RCC 7860 (cell line): ENCODE results near the gene SASH3.
"Not testable (repeated sequence)": the region's sequence is repeated elsewhere in the genome, so short reads cannot be mapped to it uniquely, and the experiment has no call there.

Experiments
- DNase-seq: peaks from one replicate; pipeline ENCODE4 v3.0.0-alpha.2; 2015; ENCODE audit warnings: low spot score
- FAIRE-seq: peaks from 2 replicates; lab custom pipeline; 2012; peaks lifted over from hg19 to GRCh38; lab: Jason Lieb, UNC

The SASH3 gene

DNA sequence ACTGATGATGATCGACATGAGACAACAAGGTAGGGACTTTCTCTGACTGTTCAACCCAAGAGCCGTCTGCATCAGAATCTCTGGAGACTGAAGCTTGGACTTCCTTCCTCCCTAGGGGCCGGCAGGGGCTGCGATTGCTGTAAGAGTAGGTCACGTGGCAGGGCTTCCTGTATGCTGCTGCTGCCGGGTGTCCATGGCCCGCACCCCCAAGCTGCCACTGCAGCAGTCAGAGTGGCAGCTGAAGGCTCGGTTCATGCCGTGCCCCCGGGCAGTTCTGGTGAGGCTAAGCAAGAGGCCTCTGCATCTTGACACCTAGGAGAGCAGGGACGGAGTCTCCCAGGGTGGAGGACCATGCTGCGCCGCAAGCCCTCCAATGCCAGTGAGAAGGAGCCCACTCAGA lies at the start of gene SASH3:
Gene SASH3 (plus strand): TSS at position 203 of the 400 bp plus-strand sequence. CDS start 149 bp downstream, at position 352.
- FAIRE-seq (no peak), DNase-seq (no peak)

DNA sequence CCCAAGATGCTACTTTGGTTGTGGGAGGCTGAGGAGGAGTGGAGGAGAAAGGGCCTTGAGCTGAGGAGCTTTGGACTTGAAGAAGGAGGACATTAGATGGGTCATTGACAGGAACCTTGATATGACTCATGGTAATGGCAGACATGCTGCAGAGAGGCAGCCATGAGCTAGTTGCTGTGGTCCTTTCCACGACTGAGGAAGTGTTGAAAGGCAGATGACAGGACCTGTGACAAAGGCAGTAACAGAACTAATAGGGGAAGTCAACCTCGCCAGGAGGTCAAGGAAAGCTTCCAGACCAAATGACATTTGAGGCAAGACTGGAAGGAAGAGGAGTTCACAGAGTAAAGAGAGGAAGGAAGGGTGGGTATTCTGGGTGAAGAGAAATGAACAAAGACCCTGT lies 48.5 kb upstream of the SASH3 start:
- FAIRE-seq (no peak), DNase-seq (no peak)

GRCh38 chrX:129732857-129733256 lies 46.9 kb upstream of the SASH3 start:
- FAIRE-seq (no peak), DNase-seq (no peak)

- FAIRE-seq, result no peak
These were observed 46.4 kb upstream of the SASH3 start for GRCh38 chrX:129733335-129733734.

DNA sequence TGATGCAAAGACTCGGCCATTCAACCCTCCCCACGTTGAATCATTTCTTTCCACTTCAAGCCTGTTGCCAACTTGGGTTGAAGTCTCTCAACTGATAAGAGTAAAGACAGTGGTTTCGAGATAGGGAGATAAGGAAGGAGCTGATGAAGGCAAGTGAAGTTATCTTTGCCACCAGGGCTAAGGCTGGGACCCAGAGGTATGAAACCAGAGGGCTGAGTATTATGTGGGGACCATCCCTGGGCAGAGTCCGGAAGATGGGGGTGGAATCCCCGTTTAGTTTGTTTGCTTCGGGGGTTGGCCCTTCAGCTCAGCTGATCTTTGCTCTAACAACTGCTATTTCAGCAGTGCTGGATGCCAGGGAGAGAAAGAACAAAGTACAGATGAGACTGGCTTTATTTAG lies 43.3 kb upstream of the SASH3 start:
- no peak for DNase-seq
- FAIRE-seq, result no peak

More at GRCh38 chrX:129733335-129733734, 46.4 kb upstream of the SASH3 start:
- no peak for DNase-seq

DNA sequence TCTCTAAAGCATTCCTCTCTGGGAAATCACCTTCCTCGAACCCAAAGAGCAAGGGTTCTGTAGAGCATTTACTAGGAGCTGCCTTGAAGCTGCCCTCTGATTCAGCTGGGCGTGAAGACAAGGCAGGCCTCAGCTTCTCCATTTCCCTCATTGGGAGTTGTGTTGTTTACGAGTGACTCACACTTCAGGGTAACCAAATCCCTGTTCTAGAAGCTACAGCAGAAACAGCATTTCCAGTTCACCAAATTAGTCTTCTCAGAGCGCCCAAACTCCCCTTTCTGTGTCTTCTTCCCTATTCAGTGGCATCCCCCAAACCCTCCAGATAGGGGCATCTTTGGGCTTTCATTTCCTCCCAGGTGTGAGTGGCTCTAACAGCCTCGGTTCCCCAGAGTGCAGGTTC lies 41.8 kb upstream of the SASH3 start:
- no peak for FAIRE-seq
- no peak for DNase-seq

- FAIRE-seq (no peak), DNase-seq (no peak)
These were observed 41.1 kb upstream of the SASH3 start, which contains the start of gene XPNPEP2 for GRCh38 chrX:129738466-129739308. Gene XPNPEP2 (plus strand): TSS chrX:129738979. CDS start chrX:129739214, 235 bp downstream.

DNA sequence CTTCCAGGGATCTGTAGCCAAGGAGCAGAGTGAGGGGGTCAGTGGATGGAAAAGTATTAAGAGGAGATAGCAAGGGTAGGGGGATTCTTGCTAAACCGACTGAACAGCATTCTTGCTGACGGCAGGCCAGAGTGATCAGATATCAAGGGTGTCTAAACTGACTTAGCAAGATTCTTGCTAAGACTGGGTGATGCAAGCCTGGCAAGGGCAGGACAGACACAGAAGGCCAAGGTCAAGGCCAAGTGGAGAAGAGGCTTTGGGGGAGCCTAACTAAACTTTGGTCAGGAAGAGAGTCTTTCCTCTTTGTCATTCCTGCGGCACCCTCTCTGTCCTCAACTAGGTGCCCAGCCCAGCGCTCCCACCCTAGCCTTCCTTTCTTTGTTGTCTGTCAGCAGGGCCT lies 40.2 kb upstream of the SASH3 start:
- FAIRE-seq (no peak), DNase-seq (no peak)

DNA sequence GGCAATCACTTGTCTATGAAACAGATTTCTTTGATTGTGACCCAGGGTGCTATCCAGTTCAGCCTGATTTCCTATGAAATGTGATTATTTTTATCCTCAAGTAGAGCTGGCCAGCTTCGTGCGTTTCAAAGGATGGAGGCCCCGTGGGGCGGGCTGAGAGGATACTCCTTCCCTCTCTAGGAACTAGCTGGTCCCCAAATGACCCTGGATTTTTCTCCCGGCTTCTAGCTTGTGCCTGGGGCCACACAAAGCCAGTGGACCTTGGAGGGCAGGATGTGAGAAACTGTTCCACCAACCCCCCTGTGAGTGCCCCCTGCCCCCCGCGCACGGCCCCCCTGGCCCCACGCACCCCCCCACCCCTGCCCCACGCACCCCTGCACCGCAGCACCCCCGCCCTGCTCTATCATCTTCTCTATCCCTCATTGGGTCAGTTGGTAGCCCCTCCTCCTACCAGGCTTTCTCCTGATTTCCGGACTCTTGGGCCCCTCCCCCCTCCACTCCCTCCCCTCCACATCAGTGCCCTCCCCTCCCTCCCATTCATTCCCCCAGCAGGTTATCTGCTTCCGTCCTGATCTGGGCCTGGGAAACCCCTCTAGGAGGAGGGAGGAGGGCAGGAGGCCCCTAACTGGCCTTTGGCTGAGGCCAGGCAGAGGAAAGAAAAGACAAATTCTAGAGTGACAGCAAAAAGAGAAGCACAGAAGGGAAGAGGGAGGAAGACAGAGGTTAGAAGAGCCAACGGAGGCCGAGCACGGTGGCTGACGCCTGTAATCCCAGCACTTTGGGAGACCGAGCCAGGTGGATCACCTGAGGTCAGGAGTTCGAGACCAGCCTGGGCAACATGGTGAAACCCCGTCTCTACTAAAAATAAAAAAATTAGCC lies 37.6 kb upstream of the SASH3 start:
- FAIRE-seq, result no peak

GRCh38 chrX:129742759-129743152 lies 37.0 kb upstream of the SASH3 start:
- not testable (repeated sequence) for DNase-seq, FAIRE-seq

More for the DNA sequence above, 37.6 kb upstream of the SASH3 start:
- no peak for DNase-seq

- no peak for FAIRE-seq
These were observed 35.9 kb upstream of the SASH3 start for GRCh38 chrX:129743821-129744220.

GRCh38 chrX:129744861-129745321 lies 34.9 kb upstream of the SASH3 start:
- no peak for DNase-seq
- no peak for FAIRE-seq

More at GRCh38 chrX:129743821-129744220, 35.9 kb upstream of the SASH3 start:
- DNase-seq, result no peak

GRCh38 chrX:129746557-129747470 lies 32.9 kb upstream of the SASH3 start:
- FAIRE-seq, result no peak
- no peak for DNase-seq

- DNase-seq (no peak), FAIRE-seq (no peak)
These were observed 32.2 kb upstream of the SASH3 start for GRCh38 chrX:129747533-129747932.

GRCh38 chrX:129748305-129748704 lies 31.4 kb upstream of the SASH3 start:
- FAIRE-seq (no peak), DNase-seq (no peak)

DNA sequence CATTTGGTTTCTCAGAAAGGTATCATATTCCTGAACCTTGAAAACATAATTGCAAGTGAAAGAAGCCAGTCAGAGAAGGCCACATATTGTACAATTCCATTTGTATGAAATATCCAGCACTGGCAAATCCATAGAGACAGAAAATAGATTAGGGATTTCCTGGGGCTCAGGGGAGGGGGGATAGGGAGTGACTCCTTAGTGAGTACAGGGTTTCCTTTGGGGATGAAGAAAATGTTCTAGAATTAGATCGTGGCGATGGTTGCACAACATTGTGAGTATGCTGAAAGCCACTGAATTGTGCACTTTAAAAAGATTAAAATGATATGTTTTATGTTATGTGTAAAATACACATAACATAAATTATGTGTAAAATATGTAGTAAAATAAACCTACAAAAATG lies 30.7 kb upstream of the SASH3 start:
- DNase-seq (no peak), FAIRE-seq (no peak)

DNA sequence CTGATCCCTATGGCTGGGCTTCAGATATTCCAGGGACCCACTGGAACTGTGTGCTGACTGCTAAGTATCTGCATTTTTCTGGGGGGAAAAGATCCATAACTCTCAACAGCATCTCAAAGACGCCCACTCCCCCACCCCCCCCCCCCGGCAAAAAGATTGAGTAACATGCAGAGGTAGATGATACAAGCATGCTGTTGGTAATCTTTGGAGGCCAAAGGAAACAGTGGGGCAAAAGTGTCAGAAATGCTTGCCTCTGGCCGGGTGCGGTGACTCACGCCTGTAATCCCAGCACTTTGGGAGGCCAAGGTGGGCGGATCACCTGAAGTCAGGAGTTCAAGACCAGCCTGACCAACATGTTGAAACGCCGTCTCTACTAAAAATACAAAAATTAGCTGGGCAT lies 28.8 kb upstream of the SASH3 start:
- FAIRE-seq (no peak), DNase-seq (no peak)

DNA sequence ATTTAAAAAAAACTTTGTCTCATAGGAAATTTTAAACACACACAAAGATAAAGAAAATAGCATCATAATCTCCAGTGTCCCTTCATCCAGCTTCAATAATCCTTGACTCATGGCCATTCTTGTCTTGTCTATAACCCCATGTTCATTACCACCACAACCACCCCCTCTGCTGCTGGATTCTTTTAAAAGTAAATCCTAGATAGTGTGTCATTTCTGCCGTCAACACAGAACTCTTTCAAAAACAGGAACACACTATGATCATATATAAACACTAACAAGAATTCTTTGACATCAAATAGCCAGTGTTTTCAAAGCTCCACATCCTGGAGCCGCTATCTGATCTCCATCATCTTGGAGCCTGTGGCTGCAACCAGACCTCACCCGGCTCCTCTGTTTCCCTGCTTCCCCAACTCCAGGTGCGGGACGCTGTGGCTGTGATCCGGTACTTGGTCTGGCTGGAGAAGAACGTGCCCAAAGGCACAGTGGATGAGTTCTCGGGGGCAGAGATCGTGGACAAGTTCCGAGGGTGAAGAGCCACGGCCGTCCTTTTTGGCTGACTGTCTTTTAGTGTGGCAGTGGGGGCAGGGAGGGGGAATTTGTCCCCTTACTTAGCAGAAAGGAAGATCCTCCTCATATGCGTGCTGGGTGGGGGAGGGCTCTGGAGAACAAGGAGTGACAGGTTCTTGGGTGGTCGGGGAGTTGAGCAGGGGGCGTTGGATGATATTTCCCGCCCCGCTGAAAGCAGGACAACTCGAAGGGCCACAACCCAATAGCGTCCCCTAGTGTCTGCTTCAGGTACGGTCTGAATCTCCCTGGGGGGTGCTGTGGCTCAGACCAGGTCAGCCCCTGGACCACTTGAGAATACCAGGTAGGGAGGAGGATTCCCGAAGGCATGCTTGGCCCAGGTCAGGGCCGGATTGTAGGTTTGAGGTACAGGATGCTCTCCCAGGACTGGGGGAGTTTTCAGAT lies 25.4 kb upstream of the SASH3 start:
- no peak for DNase-seq
- FAIRE-seq, result no peak
